ENCODE data around the gene ACSF2. TPM values are rescaled to one million over a fixed set of nuclear protein-coding genes. Genes with fewer than 3 reads are reported as not detected.

The ACSF2 gene
- polyA plus RNA-seq, 1 experiment, result 52.1 TPM

DNA sequence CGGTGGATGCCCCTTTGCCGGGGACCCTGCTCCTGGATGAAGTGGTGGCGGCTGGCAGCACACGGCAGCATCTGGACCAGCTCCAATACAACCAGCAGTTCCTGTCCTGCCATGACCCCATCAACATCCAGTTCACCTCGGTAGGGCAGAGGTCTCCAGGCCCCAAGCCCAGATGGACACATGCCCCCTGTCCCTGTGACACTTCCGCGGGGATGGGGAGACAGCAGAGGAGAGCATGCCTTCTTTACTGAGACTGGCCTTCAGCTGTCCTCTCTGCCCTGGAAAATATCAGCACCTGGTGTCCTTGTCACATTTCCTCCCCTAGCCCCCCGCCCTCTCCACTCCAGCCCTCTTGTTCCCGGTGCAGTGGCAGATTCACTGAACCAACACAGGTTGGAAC, 36.4 kb downstream of the ACSF2 start:
- Histone ChIP-seq H3K9me3 (ENCODE audit: control insufficient read depth, insufficient read depth, low read length) (no peaks in the 10 kb centered on the region), H3K27ac (ENCODE audit: low read depth, low read length) (no peak overlapping the region), H3K27me3 (ENCODE audit: control insufficient read depth, insufficient read depth, low read length) (peaks cover 6% of the 10 kb centered on the region), H3K4me3 (ENCODE audit: low read depth, low read length) (no peak overlapping the region)
- TF ChIP-seq, protein P1, sequence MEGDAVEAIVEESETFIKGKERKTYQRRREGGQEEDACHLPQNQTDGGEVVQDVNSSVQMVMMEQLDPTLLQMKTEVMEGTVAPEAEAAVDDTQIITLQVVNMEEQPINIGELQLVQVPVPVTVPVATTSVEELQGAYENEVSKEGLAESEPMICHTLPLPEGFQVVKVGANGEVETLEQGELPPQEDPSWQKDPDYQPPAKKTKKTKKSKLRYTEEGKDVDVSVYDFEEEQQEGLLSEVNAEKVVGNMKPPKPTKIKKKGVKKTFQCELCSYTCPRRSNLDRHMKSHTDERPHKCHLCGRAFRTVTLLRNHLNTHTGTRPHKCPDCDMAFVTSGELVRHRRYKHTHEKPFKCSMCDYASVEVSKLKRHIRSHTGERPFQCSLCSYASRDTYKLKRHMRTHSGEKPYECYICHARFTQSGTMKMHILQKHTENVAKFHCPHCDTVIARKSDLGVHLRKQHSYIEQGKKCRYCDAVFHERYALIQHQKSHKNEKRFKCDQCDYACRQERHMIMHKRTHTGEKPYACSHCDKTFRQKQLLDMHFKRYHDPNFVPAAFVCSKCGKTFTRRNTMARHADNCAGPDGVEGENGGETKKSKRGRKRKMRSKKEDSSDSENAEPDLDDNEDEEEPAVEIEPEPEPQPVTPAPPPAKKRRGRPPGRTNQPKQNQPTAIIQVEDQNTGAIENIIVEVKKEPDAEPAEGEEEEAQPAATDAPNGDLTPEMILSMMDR (IDR thresholded peaks at IDR 0.05; ENCODE audit: low read depth, low read length), result no peak
- DNase-seq (ENCODE audit: low read depth, low spot score), result no peak
- ChIA-PET CTCF (no interaction called here), POLR2A (no interaction called here)

DNA sequence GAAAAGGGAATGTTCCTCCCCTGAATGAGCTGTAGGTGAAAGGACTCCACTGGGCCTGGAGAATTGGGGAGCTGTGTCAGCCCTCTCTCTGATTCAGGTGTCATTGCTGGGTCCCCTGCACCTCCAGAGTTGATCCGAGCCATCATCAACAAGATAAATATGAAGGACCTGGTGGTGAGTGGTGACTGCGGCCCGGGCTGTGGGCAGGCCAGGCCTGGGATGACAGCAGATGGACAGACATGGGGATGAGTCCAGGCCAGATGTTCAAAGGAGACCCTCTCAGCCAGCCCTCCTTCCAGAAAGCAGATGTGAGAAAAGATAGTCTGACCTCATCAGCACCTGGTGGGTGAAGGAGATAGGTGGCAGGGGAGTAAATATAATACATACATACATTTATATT, 38.1 kb downstream of the ACSF2 start:
- H3K27ac ChIP-seq (ENCODE audit: low read depth, low read length), result no peak overlapping the region
- peaks cover 20% of the 10 kb centered on the region for H3K27me3 ChIP-seq (ENCODE audit: control insufficient read depth, insufficient read depth, low read length)
- DNase-seq (ENCODE audit: low read depth, low spot score), result no peak
- CTCF ChIA-PET, result no interaction called here
- POLR2A ChIA-PET, result no interaction called here
- TF ChIP-seq, protein P1 (IDR thresholded peaks at IDR 0.05; ENCODE audit: low read depth, low read length), result no peak
- H3K4me3 ChIP-seq (ENCODE audit: low read depth, low read length), result no peak overlapping the region
- peaks cover 4% of the 10 kb centered on the region; the same call in 1 of the 2 replicates for H3K9me3 ChIP-seq (ENCODE audit: control insufficient read depth, insufficient read depth, low read length)

DNA sequence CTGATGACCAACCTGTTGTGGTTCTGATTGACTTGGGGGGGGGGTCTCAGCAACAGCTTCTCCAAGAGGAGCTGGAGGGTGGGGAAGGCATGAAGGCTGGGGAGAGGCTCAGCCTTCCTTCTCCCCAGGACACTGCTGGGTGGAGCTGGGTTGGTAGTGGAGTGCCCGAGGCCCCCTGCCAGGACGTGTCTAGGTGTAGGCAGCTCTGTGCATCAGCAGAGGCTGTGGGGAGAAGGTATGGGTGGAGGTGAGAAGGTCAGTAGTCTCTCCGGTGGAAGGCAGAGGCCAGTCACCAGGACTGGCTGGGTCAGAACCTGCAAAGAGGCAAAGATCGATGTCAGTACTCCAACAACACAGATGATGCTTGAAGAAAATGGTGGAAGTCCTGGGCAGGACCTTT, 38.7 kb downstream of the ACSF2 start:
- H3K9me3 ChIP-seq (ENCODE audit: control insufficient read depth, insufficient read depth, low read length), result peaks cover 4% of the 10 kb centered on the region; the same call in 1 of the 2 replicates
- H3K27ac ChIP-seq (ENCODE audit: low read depth, low read length), result no peak overlapping the region
- CTCF ChIA-PET, result no interaction called here
- H3K27me3 ChIP-seq (ENCODE audit: control insufficient read depth, insufficient read depth, low read length), result peaks cover 25% of the 10 kb centered on the region
- DNase-seq (ENCODE audit: low read depth, low spot score), result no peak
- H3K4me3 ChIP-seq (ENCODE audit: low read depth, low read length), result no peak overlapping the region
- TF ChIP-seq, protein P1 (IDR thresholded peaks at IDR 0.05; ENCODE audit: low read depth, low read length), result no peak
- POLR2A ChIA-PET, result no interaction called here

DNA sequence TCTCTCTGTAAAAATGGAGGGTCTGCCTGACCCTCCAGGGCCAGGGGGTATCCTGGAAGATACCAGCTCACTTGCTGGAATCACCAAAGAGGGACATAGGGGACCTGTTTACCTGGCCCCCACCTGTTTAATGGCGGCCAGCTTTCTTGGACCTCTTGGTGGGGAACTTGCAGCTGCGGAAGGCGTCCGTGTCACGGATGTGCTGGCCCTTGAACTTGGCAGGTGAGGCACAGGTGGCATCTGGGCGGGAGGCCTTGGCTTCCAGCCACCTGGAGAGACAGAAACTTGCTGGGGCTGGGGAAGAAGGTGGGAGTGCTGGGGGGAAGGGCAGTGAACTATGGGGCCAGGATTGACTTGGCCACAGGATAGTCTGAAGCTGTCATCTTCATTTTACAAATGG, 39.2 kb downstream of the ACSF2 start:
- H3K27me3 ChIP-seq (ENCODE audit: control insufficient read depth, insufficient read depth, low read length), result peaks cover 26% of the 10 kb centered on the region
- no peak overlapping the region for H3K4me3 ChIP-seq (ENCODE audit: low read depth, low read length)
- DNase-seq (ENCODE audit: low read depth, low spot score), result no peak
- TF ChIP-seq, protein P1 (IDR thresholded peaks at IDR 0.05; ENCODE audit: low read depth, low read length), result no peak
- POLR2A ChIA-PET, result no interaction called here
- peaks cover 4% of the 10 kb centered on the region; the same call in 1 of the 2 replicates for H3K9me3 ChIP-seq (ENCODE audit: control insufficient read depth, insufficient read depth, low read length)
- no peak overlapping the region for H3K27ac ChIP-seq (ENCODE audit: low read depth, low read length)
- CTCF ChIA-PET, result no interaction called here

DNA sequence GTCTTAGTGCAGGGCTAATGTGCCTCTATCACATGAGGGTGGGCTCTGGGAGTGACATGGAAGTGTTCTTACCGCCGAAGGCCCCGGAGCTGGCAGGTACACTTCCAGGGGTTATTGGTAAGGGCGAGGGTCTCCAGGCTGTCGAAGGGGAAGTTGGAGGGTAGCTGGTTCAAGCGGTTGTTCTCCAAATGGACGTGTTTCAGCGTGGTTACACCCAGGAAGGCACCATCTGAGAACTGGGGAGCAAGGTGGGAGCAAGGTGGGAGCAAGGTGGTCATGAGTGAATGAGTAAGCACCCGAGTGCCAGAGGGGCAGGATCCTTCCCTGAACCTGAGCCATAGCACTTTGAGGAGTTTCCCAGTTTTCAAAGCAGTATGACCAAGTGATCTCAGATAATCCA, 39.6 kb downstream of the ACSF2 start:
- ChIA-PET POLR2A (no interaction called here), CTCF (no interaction called here)
- H3K9me3 ChIP-seq (ENCODE audit: control insufficient read depth, insufficient read depth, low read length), result peaks cover 4% of the 10 kb centered on the region; the same call in 1 of the 2 replicates
- DNase-seq (ENCODE audit: low read depth, low spot score), result no peak
- H3K4me3 ChIP-seq (ENCODE audit: low read depth, low read length), result no peak overlapping the region
- H3K27ac ChIP-seq (ENCODE audit: low read depth, low read length), result no peak overlapping the region
- TF ChIP-seq, protein P1 (IDR thresholded peaks at IDR 0.05; ENCODE audit: low read depth, low read length), result no peak
- peaks cover 26% of the 10 kb centered on the region for H3K27me3 ChIP-seq (ENCODE audit: control insufficient read depth, insufficient read depth, low read length)

All from AG04450 (cell line).